Progenitor cell of endocrine pancreas (in vitro differentiated cells): ENCODE data around the gene SHANK3. TPM values are rescaled to one million over a fixed set of nuclear protein-coding genes. Genes with fewer than 3 reads are reported as not detected.

Source experiments
- DNase-seq: peaks from one replicate; pipeline ENCODE4 v3.0.0; 2021; ENCODE audit warnings: low spot score; ENCODE audit not compliant: unreplicated experiment
- H3K27ac Mint-ChIP-seq: 2 replicates; pipeline ENCODE4 v1.8.0; 2021; ENCODE audit warnings: mild to moderate bottlenecking, moderate library complexity, mixed read lengths
- H3K27me3 Mint-ChIP-seq: 2 replicates; pipeline ENCODE4 v1.8.0; 2021; ENCODE audit warnings: mixed read lengths
- H3K36me3 Mint-ChIP-seq: 2 replicates; pipeline ENCODE4 v1.8.0; 2022; ENCODE audit warnings: mixed read lengths; ENCODE audit not compliant: insufficient read depth
- H3K4me1 Mint-ChIP-seq: 2 replicates; pipeline ENCODE4 v1.8.0; 2021; ENCODE audit warnings: low read depth, mixed read lengths
- H3K4me3 Mint-ChIP-seq: 2 replicates; pipeline ENCODE4 v1.8.0; 2021; ENCODE audit warnings: low read depth, mild to moderate bottlenecking, moderate library complexity, mixed read lengths
- H3K9me3 Mint-ChIP-seq: 2 replicates; pipeline ENCODE4 v1.8.0; 2021; ENCODE audit warnings: low read depth, mixed read lengths
- total RNA-seq: library from RNA; stranded (reverse); gene quantifications from 2 replicates; pipeline ENCODE4 v1.2.1, GENCODE V29; 2021
- TF ChIP-seq, protein P1 (sequence below): fragments of 200-600 bp; sonication (generic); IDR thresholded peaks from one replicate; pipeline ENCODE4 v1.5.0; 2021; ENCODE audit warnings: antibody characterized with exemption, mild to moderate bottlenecking; ENCODE audit not compliant: unreplicated experiment

SHANK3 gene
- total RNA-seq, 1 donor from 2014 or later: 6.9 TPM

- Mint-ChIP-seq H3K4me1 (peaks cover 7% of the 10 kb centered on the region), H3K27ac (no peak overlapping the region), H3K27me3 (no peaks in the 10 kb centered on the region), H3K4me3 (no peak overlapping the region), H3K9me3 (no peaks in the 10 kb centered on the region), H3K36me3 (peaks cover 7% of the 10 kb centered on the region)
- no peak for DNase-seq
- TF ChIP-seq, protein P1, sequence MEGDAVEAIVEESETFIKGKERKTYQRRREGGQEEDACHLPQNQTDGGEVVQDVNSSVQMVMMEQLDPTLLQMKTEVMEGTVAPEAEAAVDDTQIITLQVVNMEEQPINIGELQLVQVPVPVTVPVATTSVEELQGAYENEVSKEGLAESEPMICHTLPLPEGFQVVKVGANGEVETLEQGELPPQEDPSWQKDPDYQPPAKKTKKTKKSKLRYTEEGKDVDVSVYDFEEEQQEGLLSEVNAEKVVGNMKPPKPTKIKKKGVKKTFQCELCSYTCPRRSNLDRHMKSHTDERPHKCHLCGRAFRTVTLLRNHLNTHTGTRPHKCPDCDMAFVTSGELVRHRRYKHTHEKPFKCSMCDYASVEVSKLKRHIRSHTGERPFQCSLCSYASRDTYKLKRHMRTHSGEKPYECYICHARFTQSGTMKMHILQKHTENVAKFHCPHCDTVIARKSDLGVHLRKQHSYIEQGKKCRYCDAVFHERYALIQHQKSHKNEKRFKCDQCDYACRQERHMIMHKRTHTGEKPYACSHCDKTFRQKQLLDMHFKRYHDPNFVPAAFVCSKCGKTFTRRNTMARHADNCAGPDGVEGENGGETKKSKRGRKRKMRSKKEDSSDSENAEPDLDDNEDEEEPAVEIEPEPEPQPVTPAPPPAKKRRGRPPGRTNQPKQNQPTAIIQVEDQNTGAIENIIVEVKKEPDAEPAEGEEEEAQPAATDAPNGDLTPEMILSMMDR: no peak
These were observed 36.4 kb downstream of the SHANK3 start for GRCh38 chr22:50708996-50709395.

- peaks cover 7% of the 10 kb centered on the region for H3K36me3 Mint-ChIP-seq
- no peaks in the 10 kb centered on the region for H3K27me3 Mint-ChIP-seq
- DNase-seq: no peak
- H3K4me3 Mint-ChIP-seq: no peak overlapping the region
- no peaks in the 10 kb centered on the region for H3K9me3 Mint-ChIP-seq
- peaks cover 4% of the 10 kb centered on the region for H3K4me1 Mint-ChIP-seq
- no peak overlapping the region for H3K27ac Mint-ChIP-seq
- TF ChIP-seq, protein P1: no peak
These were observed 37.6 kb downstream of the SHANK3 start for GRCh38 chr22:50710221-50710620.

GRCh38 chr22:50710886-50711285 is 38.3 kb downstream of the SHANK3 start:
- Mint-ChIP-seq H3K27me3 (no peaks in the 10 kb centered on the region), H3K4me3 (no peak overlapping the region), H3K36me3 (peaks cover 7% of the 10 kb centered on the region), H3K27ac (no peak overlapping the region), H3K4me1 (peaks cover 3% of the 10 kb centered on the region), H3K9me3 (no peaks in the 10 kb centered on the region)
- DNase-seq: no peak
- TF ChIP-seq, protein P1: no peak

DNA sequence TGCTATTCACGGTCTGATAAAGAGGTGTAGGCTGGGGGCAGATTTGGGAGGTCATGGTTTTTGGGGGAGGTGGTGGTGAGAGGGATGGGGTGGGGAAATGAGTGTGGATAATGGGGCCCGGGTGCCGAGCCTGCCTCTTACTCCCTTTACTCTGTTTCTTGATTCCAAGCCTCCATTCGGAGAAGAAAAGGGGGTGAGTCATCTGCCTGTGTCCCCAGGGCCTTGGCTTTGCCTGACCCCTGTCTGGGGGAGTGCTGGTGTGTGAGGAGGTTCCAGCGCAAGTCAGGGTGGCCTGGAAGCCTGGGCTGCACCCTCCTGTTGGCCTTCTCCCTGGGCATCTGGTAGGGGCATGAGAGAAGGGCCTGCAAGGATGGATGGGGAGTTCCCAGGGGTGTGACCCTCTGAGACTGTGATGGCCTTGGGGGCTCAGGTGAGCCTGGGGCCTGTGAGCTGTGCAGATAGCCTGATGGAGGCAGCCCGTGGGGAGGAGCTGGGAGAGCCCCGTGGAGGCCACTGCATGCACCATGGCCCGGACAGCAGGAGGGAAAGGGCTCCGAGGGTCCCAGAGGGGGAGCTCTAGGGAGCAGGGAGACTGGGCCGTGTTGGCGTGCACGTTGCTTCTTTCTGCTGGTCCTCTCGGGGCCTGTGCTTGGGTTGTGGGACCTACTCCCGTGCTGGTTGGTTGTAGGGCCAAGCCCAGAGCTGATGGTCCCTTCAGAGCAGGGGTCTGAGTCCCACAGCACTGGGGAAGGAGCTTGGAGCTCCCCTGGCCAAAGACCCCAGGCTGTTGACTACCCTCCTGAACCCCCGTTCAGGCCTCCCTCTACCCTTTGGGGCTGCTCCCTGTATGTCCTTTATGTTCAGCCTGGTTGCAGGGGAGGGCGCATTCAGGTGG is 39.1 kb downstream of the SHANK3 start:
- H3K36me3 Mint-ChIP-seq: peaks cover 5% of the 10 kb centered on the region
- DNase-seq: no peak
- H3K27me3 Mint-ChIP-seq: peaks cover 6% of the 10 kb centered on the region
- no peak overlapping the region for H3K4me3 Mint-ChIP-seq
- H3K4me1 Mint-ChIP-seq: no peaks in the 10 kb centered on the region
- TF ChIP-seq, protein P1: no peak
- no peaks in the 10 kb centered on the region for H3K9me3 Mint-ChIP-seq
- H3K27ac Mint-ChIP-seq: no peak overlapping the region

DNA sequence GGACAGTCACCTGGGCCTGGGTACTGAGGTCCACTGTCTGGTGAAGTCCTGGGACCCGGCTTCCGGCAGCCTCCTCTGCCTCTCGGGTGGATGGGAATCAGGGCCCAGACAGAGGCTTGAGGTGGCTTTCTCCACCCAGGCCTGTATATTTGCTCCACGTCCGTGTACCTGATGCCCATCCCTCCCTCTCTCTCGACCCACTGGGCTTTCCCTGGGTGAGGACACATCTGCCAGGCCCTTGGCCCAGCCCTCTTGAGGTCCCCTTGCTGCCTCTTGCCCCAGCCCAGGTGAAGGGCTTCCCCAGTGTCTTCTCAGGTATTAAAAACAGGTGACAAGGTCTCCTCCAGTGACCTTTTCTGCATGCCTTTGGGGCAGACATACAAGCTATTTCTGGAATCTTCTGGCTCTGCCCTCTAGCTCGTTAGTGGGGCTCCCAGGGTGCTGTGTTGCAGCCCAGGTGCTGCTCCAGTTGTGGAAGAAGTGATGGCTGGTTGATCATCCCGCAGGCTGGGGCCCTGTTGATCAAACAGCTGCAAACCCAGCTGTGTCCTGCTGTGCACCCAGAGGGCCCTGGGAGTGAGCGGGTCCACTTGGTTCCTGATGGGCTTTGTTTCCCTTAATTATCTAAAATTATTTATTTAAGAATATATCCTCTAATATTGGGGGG is 39.9 kb downstream of the SHANK3 start:
- H3K4me3 Mint-ChIP-seq: no peak overlapping the region
- DNase-seq: no peak
- H3K9me3 Mint-ChIP-seq: no peaks in the 10 kb centered on the region
- H3K27me3 Mint-ChIP-seq: peaks cover 14% of the 10 kb centered on the region
- H3K4me1 Mint-ChIP-seq: no peaks in the 10 kb centered on the region
- no peak overlapping the region for H3K27ac Mint-ChIP-seq
- peaks cover 7% of the 10 kb centered on the region for H3K36me3 Mint-ChIP-seq
- TF ChIP-seq, protein P1: no peak
